CD14-positive monocyte (primary cell): ENCODE data around the gene SETBP1. TPM values are rescaled to one million over a fixed set of nuclear protein-coding genes. Genes with fewer than 3 reads are reported as not detected.

Source experiments
- DNase-seq, 3 donors: peaks; one replicate each; pipeline ENCODE4 v3.0.0-alpha.2; 2011 to 2022
- H2AFZ ChIP-seq: 2 replicates; pipeline ENCODE4 v1.6.0; 2012; ENCODE audit warnings: mild to moderate bottlenecking, low read depth, low read length, inconsistent platforms; ENCODE audit not compliant: insufficient read depth, poor library complexity, severe bottlenecking
- H3K27ac ChIP-seq, 2 donors: 1 replicate in 1 of 2; 2 replicates in 1 of 2; pipeline ENCODE4 v1.5.1; 2012 to 2013; ENCODE audit warnings: low read length in 2 of 2, control low read depth in 1 of 2, inconsistent platforms in 1 of 2, low read depth in 1 of 2, mild to moderate bottlenecking in 1 of 2
- H3K27me3 ChIP-seq, 2 donors: one replicate each; pipeline versions ENCODE4 v1.6.0 to v1.6.1; 2011 to 2013; ENCODE audit warnings: low read length in 2 of 2; ENCODE audit not compliant: control insufficient read depth in 2 of 2, insufficient read depth in 2 of 2
- H3K36me3 ChIP-seq, 2 donors: replicated peaks in 1 of 2; 1 replicate in 1 of 2; 2 replicates in 1 of 2; pipeline versions ENCODE4 v1.5.1 to v1.6.1; 2012 to 2013; ENCODE audit warnings: low read length in 2 of 2, control low read depth in 1 of 2, inconsistent platforms in 1 of 2, mild to moderate bottlenecking in 1 of 2; ENCODE audit not compliant: insufficient read depth in 2 of 2, control insufficient read depth in 1 of 2
- H3K4me1 ChIP-seq, 2 donors: 1 replicate in 1 of 2; 2 replicates in 1 of 2; pipeline versions ENCODE4 v1.5.1 to v1.6.1; 2012 to 2013; ENCODE audit warnings: low read length in 2 of 2, control low read depth in 1 of 2, inconsistent platforms in 1 of 2, mild to moderate bottlenecking in 1 of 2, moderate library complexity in 1 of 2; ENCODE audit not compliant: insufficient read depth in 2 of 2, control insufficient read depth in 1 of 2
- H3K4me2 ChIP-seq: replicated peaks from 2 replicates; pipeline ENCODE3; 2012; ENCODE audit warnings: low read length, moderate library complexity, mild to moderate bottlenecking; ENCODE audit not compliant: poor library complexity, severe bottlenecking; ENCODE audit errors: extremely low read depth
- H3K4me3 ChIP-seq, 3 experiments: fragments of 200-600 bp in 1 of 3; sonication (generic) in 1 of 3; replicated peaks in 1 of 3; 1 replicate in 2 of 3; 2 replicates in 1 of 3; pipeline ENCODE4 v1.5.1; 2011 to 2013; ENCODE audit warnings: low read length in 3 of 3, mild to moderate bottlenecking in 3 of 3, control low read depth in 2 of 3, low read depth in 2 of 3, inconsistent platforms in 1 of 3, moderate library complexity in 1 of 3
- H3K79me2 ChIP-seq: 2 replicates; pipeline ENCODE4 v1.6.0; 2012; ENCODE audit warnings: mild to moderate bottlenecking, control low read depth, inconsistent platforms, low read length, moderate library complexity; ENCODE audit not compliant: insufficient read depth
- H3K9ac ChIP-seq: 2 replicates; pipeline ENCODE4 v1.6.0; 2017; ENCODE audit warnings: low read length, mild to moderate bottlenecking; ENCODE audit not compliant: insufficient read depth, poor library complexity, severe bottlenecking
- H3K9me3 ChIP-seq, 2 donors: replicated peaks in 1 of 2; 1 replicate in 1 of 2; 2 replicates in 1 of 2; pipeline versions ENCODE4 v1.5.1 to v1.6.1; 2012 to 2013; ENCODE audit warnings: low read length in 2 of 2, control low read depth in 1 of 2; ENCODE audit not compliant: control insufficient read depth in 1 of 2, insufficient read depth in 1 of 2
- H4K20me1 ChIP-seq: 2 replicates; pipeline ENCODE4 v1.6.0; 2012; ENCODE audit warnings: mild to moderate bottlenecking, low read length, control low read depth, moderate library complexity; ENCODE audit not compliant: insufficient read depth
- H3K27ac Mint-ChIP-seq, 7 donors: one replicate each; pipeline ENCODE4 v1.8.0; 2020; ENCODE audit warnings: mild to moderate bottlenecking in 7 of 7, mixed read lengths in 7 of 7, moderate library complexity in 6 of 7, inconsistent platforms in 2 of 7
- H3K27me3 Mint-ChIP-seq, 3 donors: one replicate each; pipeline ENCODE4 v1.8.0; 2021 to 2022; ENCODE audit warnings: low read depth in 3 of 3, mild to moderate bottlenecking in 3 of 3, mixed read lengths in 3 of 3, moderate library complexity in 3 of 3, inconsistent platforms in 1 of 3
- H3K36me3 Mint-ChIP-seq, 2 donors: one replicate each; pipeline ENCODE4 v1.8.0; 2020; ENCODE audit warnings: mixed read lengths in 2 of 2, inconsistent platforms in 1 of 2, mild to moderate bottlenecking in 1 of 2
- H3K4me1 Mint-ChIP-seq: one replicate; pipeline ENCODE4 v1.8.0; 2020; ENCODE audit warnings: mild to moderate bottlenecking, mixed read lengths
- H3K4me3 Mint-ChIP-seq, 2 donors: one replicate each; pipeline ENCODE4 v1.8.0; 2020; ENCODE audit warnings: mild to moderate bottlenecking in 2 of 2, mixed read lengths in 2 of 2, moderate library complexity in 1 of 2
- H3K9me3 Mint-ChIP-seq, 7 donors: one replicate each; pipeline ENCODE4 v1.8.0; 2020 to 2022; ENCODE audit warnings: mixed read lengths in 7 of 7, mild to moderate bottlenecking in 6 of 7, moderate library complexity in 6 of 7, inconsistent platforms in 2 of 7
- CTCF ChIP-seq: fragments of 200-600 bp; IDR thresholded peaks from one replicate; pipeline ENCODE4 v1.8.0; 2022; ENCODE audit warnings: antibody characterized with exemption, mild to moderate bottlenecking
- WGBS: methylation state at CpG from one replicate; pipeline ENCODE4 v1.1.5; 2013; ENCODE audit warnings: missing lambda C conversion rate; ENCODE audit not compliant: insufficient coverage; 5-methylcytosine and 5-hydroxymethylcytosine counted together
- intact Hi-C, 2 donors: fragments of 100-400 bp; cut with micrococcal nuclease; formaldehyde crosslinking; loops; one replicate each; pipeline versions ENCODE4 v1.15.0 to v1.15.1; 2023
- polyA plus RNA-seq, 3 donors: library from polyadenylated mRNA; depleted of rRNA in 1 of 3; unstranded in 2 of 3; stranded (reverse) in 1 of 3; fragments of 300-500 nt in 2 of 3; fragments of >200 nt in 1 of 3; fragmentation: Illumina TruSeq in 2 of 3; gene quantifications; 1 replicate in 2 of 3; 2 replicates in 1 of 3; pipeline ENCODE4 v1.2.3, GENCODE V29; 2012 to 2021

SETBP1 gene
- polyA plus RNA-seq, 3 donors: 0.01 to 1.2 TPM; not detected in 1

- DNase-seq: no peak
- H3K27me3 ChIP-seq: peaks cover 4 to 5% of the 10 kb centered on the region in 2 donors
- H2AFZ ChIP-seq: no peak overlapping the region
- H3K9me3 ChIP-seq: no peaks in the 10 kb centered on the region
- 90% methylated on average over 2 of the region's 7 CpGs for WGBS
- Mint-ChIP-seq H3K4me3 (no peak overlapping the region), H3K27me3 (peaks cover 3 to 32% (median 22%) of the 10 kb centered on the region in 3 donors), H3K9me3 (peaks cover 0 to 2% (median 0%) of the 10 kb centered on the region in 7 donors), H3K4me1 (no peaks in the 10 kb centered on the region), H3K27ac (no peak overlapping the region), H3K36me3 (no peaks in the 10 kb centered on the region)
- no peaks in the 10 kb centered on the region for H3K36me3 ChIP-seq
- H3K9ac ChIP-seq: no peak overlapping the region
- no peak overlapping the region for H3K27ac ChIP-seq
- H3K4me3 ChIP-seq: no peak overlapping the region
- intact Hi-C loops: no loop called here
- no peak overlapping the region for H3K4me2 ChIP-seq
- no peaks in the 10 kb centered on the region for H3K79me2 ChIP-seq
- H4K20me1 ChIP-seq: no peaks in the 10 kb centered on the region
- no peaks in the 10 kb centered on the region for H3K4me1 ChIP-seq
- no peak for TF ChIP-seq CTCF
Observed at GRCh38 chr18:44818668-44819403, 138.1 kb downstream of the SETBP1 start.

- H4K20me1 ChIP-seq: no peaks in the 10 kb centered on the region
- no peaks in the 10 kb centered on the region for H3K36me3 ChIP-seq
- peaks cover 2% of the 10 kb centered on the region for H3K4me1 Mint-ChIP-seq
- no peak overlapping the region for H3K27ac ChIP-seq
- no peaks in the 10 kb centered on the region for H3K4me1 ChIP-seq
- peaks cover 14 to 43% (median 24%) of the 10 kb centered on the region in 3 donors for H3K27me3 Mint-ChIP-seq
- H3K9me3 ChIP-seq: no peaks in the 10 kb centered on the region
- H3K9me3 Mint-ChIP-seq: peaks cover 0 to 2% (median 0%) of the 10 kb centered on the region in 7 donors
- no peak overlapping the region for H3K27ac Mint-ChIP-seq
- no peaks in the 10 kb centered on the region for H3K79me2 ChIP-seq
- no peak for DNase-seq
- H3K36me3 Mint-ChIP-seq: no peaks in the 10 kb centered on the region
- intact Hi-C loops: no loop called here
- no peak overlapping the region for H3K9ac ChIP-seq
- no peak overlapping the region for H3K4me3 ChIP-seq
- H2AFZ ChIP-seq: no peak overlapping the region
- no peak overlapping the region for H3K4me2 ChIP-seq
- no peak for TF ChIP-seq CTCF
- 93% methylated on average over 6 of the region's 6 CpGs for WGBS
- H3K27me3 ChIP-seq: peaks cover 11% of the 10 kb centered on the region in 2 donors
- no peak overlapping the region for H3K4me3 Mint-ChIP-seq
Observed at GRCh38 chr18:44819944-44820510, 139.3 kb downstream of the SETBP1 start.
